Activated CD8-positive, alpha-beta memory T cell treated with anti-CD3 and anti-CD28 coated beads for 36 hours (primary cell): ENCODE data around the gene HOXA2. TPM values are rescaled to one million over a fixed set of nuclear protein-coding genes. Genes with fewer than 3 reads are reported as not detected.

Experiments
- CTCF ChIA-PET: fragments of 350-600 bp; sonication (Branson Sonifier 250); formaldehyde crosslinking; loops from one replicate; lab custom pipeline; 2021; ENCODE audit warnings: antibody characterized with exemption; lab: Charles Lee
- POLR2A ChIA-PET: fragments of 350-600 bp; sonication (Branson Sonifier 250); formaldehyde crosslinking; loops from one replicate; lab custom pipeline; 2021; ENCODE audit warnings: antibody characterized with exemption; lab: Charles Lee
- total RNA-seq, 2 experiments: library from RNA; stranded (reverse); gene quantifications; one replicate each; pipeline ENCODE4 v1.2.3, GENCODE V29; 2021

The HOXA2 gene
- total RNA-seq, 2 experiments from 2014 or later = not detected

- POLR2A ChIA-PET = no interaction called here
- CTCF ChIA-PET = no interaction called here
Measured at GRCh38 chr7:27128776-27129728, 26.6 kb upstream of the HOXA2 start.

- ChIA-PET CTCF (no interaction called here), POLR2A (no interaction called here)
Measured at GRCh38 chr7:27128034-27128433, 25.6 kb upstream of the HOXA2 start.

- ChIA-PET POLR2A (no interaction called here), CTCF (no interaction called here)
Measured at GRCh38 chr7:27126596-27127327, 24.3 kb upstream of the HOXA2 start.

- ChIA-PET CTCF (no interaction called here), POLR2A (no interaction called here)
Measured at GRCh38 chr7:27125986-27126394, 23.5 kb upstream of the HOXA2 start.

- ChIA-PET CTCF (no interaction called here), POLR2A (no interaction called here)
Measured at GRCh38 chr7:27124902-27125689, 22.6 kb upstream of the HOXA2 start.

- ChIA-PET POLR2A (no interaction called here), CTCF (no interaction called here)
Measured at GRCh38 chr7:27124096-27124901, 21.8 kb upstream of the HOXA2 start.

- CTCF ChIA-PET = no interaction called here
- POLR2A ChIA-PET = no interaction called here
Measured at GRCh38 chr7:27123477-27124053, 21.1 kb upstream of the HOXA2 start.

GRCh38 chr7:27123007-27123476 lies 20.6 kb upstream of the HOXA2 start:
- POLR2A ChIA-PET = no interaction called here
- CTCF ChIA-PET = no interaction called here

- CTCF ChIA-PET = no interaction called here
- POLR2A ChIA-PET = no interaction called here
Measured at GRCh38 chr7:27122077-27122910, 19.8 kb upstream of the HOXA2 start.

GRCh38 chr7:27121684-27122076 lies 19.2 kb upstream of the HOXA2 start:
- CTCF ChIA-PET = no interaction called here
- POLR2A ChIA-PET = no interaction called here

- CTCF ChIA-PET = no interaction called here
- POLR2A ChIA-PET = no interaction called here
Measured at GRCh38 chr7:27119412-27119911, 17.0 kb upstream of the HOXA2 start.

- CTCF ChIA-PET = no interaction called here
- POLR2A ChIA-PET = no interaction called here
Measured at GRCh38 chr7:27118580-27118979, 16.1 kb upstream of the HOXA2 start.

GRCh38 chr7:27117887-27118491 lies 15.5 kb upstream of the HOXA2 start:
- ChIA-PET CTCF (no interaction called here), POLR2A (no interaction called here)

GRCh38 chr7:27116962-27117886 lies 14.7 kb upstream of the HOXA2 start:
- ChIA-PET CTCF (no interaction called here), POLR2A (no interaction called here)

GRCh38 chr7:27116031-27116961 lies 13.8 kb upstream of the HOXA2 start:
- ChIA-PET CTCF (no interaction called here), POLR2A (no interaction called here)
